GM10248 (cell line): ENCODE measurements around the gene EP400.

Experiments
- CTCF ChIA-PET: fragments of 300-600 bp; sonication (Branson Sonifier 250); formaldehyde crosslinking; extraction: SDS; loops from one replicate; lab custom pipeline; 2021; ENCODE audit warnings: antibody characterized with exemption; lab: Yijun Ruan, JAX
- POLR2A ChIA-PET: fragments of 350-650 bp; sonication (Branson Sonifier 250); formaldehyde crosslinking; extraction: SDS; loops from one replicate; lab custom pipeline; 2020; ENCODE audit warnings: antibody characterized with exemption; lab: Yijun Ruan, JAX
- DNase-seq: peaks from one replicate; pipeline ENCODE4 v3.0.0; 2012; ENCODE audit errors: extremely low spot score
- CTCF ChIP-seq: IDR thresholded peaks from 2 replicates; pipeline ENCODE4 v1.5.1; 2012; ENCODE audit warnings: mild to moderate bottlenecking, low read depth; ENCODE audit errors: extremely low read depth, missing control alignments, control extremely low read depth

EP400 gene

GRCh38 chr12:131911851-131912477 lies 37.8 kb upstream of the EP400 start:
- POLR2A ChIA-PET = no interaction called here
- no peak for TF ChIP-seq CTCF

GRCh38 chr12:131912518-131913274 lies 37.0 kb upstream of the EP400 start:
- no peak for DNase-seq
- POLR2A ChIA-PET = no interaction called here
- no peak for TF ChIP-seq CTCF

More at GRCh38 chr12:131911851-131912477, 37.8 kb upstream of the EP400 start:
- CTCF ChIA-PET = no interaction called here
- DNase-seq = no peak

GRCh38 chr12:131913666-131914065 lies 36.1 kb upstream of the EP400 start:
- ChIA-PET POLR2A (no interaction called here), CTCF (no interaction called here)
- TF ChIP-seq CTCF = no peak
- DNase-seq = no peak

More at GRCh38 chr12:131912518-131913274, 37.0 kb upstream of the EP400 start:
- CTCF ChIA-PET = no interaction called here

- no peak for DNase-seq
- ChIA-PET POLR2A (no interaction called here), CTCF (no interaction called here)
- no peak for TF ChIP-seq CTCF
Observed at GRCh38 chr12:131914179-131914702, 35.5 kb upstream of the EP400 start.

- TF ChIP-seq CTCF = no peak
- DNase-seq = no peak
- ChIA-PET CTCF (interaction anchor here (1.2 kb wide), 1 partner anchor 9 kb away, joined by 3 read pairs; no protein-coding TSS in a partner anchor), POLR2A (no interaction called here)
Observed at GRCh38 chr12:131915000-131915689, 34.6 kb upstream of the EP400 start.

GRCh38 chr12:131915823-131916222 lies 33.9 kb upstream of the EP400 start:
- ChIA-PET CTCF (interaction anchor here (1.2 kb wide), 1 partner anchor 9 kb away, joined by 3 read pairs; no protein-coding TSS in a partner anchor), POLR2A (no interaction called here)
- no peak for TF ChIP-seq CTCF
- no peak for DNase-seq
